SK-N-MC (cell line): Measurements from ENCODE around the gene LSM3.

ENCODE experiments used
- EZH2 ChIP-seq: fragments of 200-600 bp; sonication (generic); IDR thresholded peaks from one replicate; pipeline ENCODE4 v1.6.1; 2017; ENCODE audit warnings: antibody characterized with exemption
- POLR2AphosphoS5 ChIP-seq: IDR thresholded peaks from 2 replicates; pipeline ENCODE4 v1.6.1; 2012; ENCODE audit warnings: mild to moderate bottlenecking, low read depth, low read length, borderline replicate concordance

DNA sequence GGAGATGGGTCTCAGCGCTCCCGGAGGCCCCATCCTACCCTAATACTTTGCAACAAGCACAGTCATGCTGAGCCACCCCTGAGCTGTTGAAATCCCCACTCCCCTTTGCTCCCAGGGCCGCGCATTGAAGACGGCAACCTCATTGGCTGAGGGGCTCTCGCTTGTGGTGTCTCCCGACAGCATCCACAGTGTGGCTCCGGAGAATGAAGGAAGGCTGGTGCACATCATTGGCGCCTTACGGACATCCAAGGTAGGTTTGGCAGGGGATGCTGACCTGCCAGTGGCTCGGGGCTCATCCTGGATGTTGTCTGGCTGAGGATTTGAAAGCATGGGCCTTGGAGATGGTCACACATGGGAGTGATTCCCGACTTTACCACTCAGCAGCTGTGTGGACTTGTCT, 47.9 kb upstream of the LSM3 start:
- no peak for TF ChIP-seq EZH2
- no peak for TF ChIP-seq POLR2AphosphoS5
